Body of pancreas (tissue), 4 donors: Measurements from ENCODE around the gene LIPC. TPM values are rescaled to one million over a fixed set of nuclear protein-coding genes. Genes with fewer than 3 reads are reported as not detected.

ENCODE experiments used
- ATAC-seq: fragments of 150-250 bp; one replicate; pipeline ENCODE4 v1.9.1; 2016
- DNase-seq, 4 donors: peaks; one replicate each; pipeline ENCODE4 v3.0.0-alpha.2; 2019
- H3K27ac ChIP-seq, 4 donors: fragments of 200-600 bp; sonication (generic); 1 replicate in 3 of 4; 2 replicates in 1 of 4; pipeline versions ENCODE4 v1.5.1 to v1.6.1; 2016 to 2019; ENCODE audit warnings: mild to moderate bottlenecking in 1 of 4, mixed read lengths in 1 of 4, moderate library complexity in 1 of 4
- H3K27me3 ChIP-seq, 2 donors: fragments of 200-600 bp; sonication (generic); one replicate each; pipeline ENCODE4 v1.6.0; 2016; ENCODE audit warnings: mild to moderate bottlenecking in 1 of 2
- H3K36me3 ChIP-seq, 2 donors: fragments of 200-600 bp; sonication (generic); replicated peaks in 1 of 2; 2 replicates each; pipeline ENCODE4 v1.5.1; 2016; ENCODE audit warnings: low read depth in 2 of 2; ENCODE audit not compliant: insufficient read depth in 1 of 2
- H3K4me1 ChIP-seq: fragments of 200-600 bp; sonication (generic); one replicate; pipeline ENCODE4 v1.6.0; 2016
- H3K4me3 ChIP-seq, 2 donors: fragments of 200-600 bp; sonication (generic); 1 replicate in 1 of 2; 2 replicates in 1 of 2; pipeline ENCODE4 v1.5.1; 2016 to 2019
- H3K9me3 ChIP-seq, 3 donors: fragments of 200-600 bp; sonication (generic); 1 replicate in 2 of 3; 2 replicates in 1 of 3; pipeline ENCODE4 v1.5.1; 2016
- CTCF ChIP-seq, 7 experiments: fragments of 450-650 bp in 4 of 7; fragments of 200-600 bp in 3 of 7; sonication (generic) in 3 of 7; IDR thresholded peaks; one replicate each; pipeline ENCODE4 v1.5.1; 2016 to 2019; ENCODE audit warnings: antibody characterized with exemption in 7 of 7
- POLR2A ChIP-seq, 3 donors: fragments of 450-650 bp; IDR thresholded peaks; one replicate each; pipeline ENCODE4 v1.6.1; 2016; ENCODE audit warnings: antibody characterized with exemption in 3 of 3, mild to moderate bottlenecking in 2 of 3
- WGBS, 2 donors: methylation state at CpG; one replicate each; pipeline ENCODE4 v1.1.5; 2017; 5-methylcytosine and 5-hydroxymethylcytosine counted together
- intact Hi-C: fragments of 100-400 bp; cut with DNase I; formaldehyde crosslinking; loops from one replicate; pipeline ENCODE4 v1.15.1; 2023
- total RNA-seq, 2 donors: library from RNA; depleted of rRNA; stranded (reverse); fragments of >200 nt; gene quantifications; one replicate each; pipeline ENCODE4 v1.1.0, GENCODE V29; 2016

Gene LIPC
- total RNA-seq, 2 donors from 2014 or later, result 1.6 to 2.3 TPM

- no peaks in the 10 kb centered on the region for H3K36me3 ChIP-seq
- no peak overlapping the region for H3K27ac ChIP-seq
- DNase-seq (no peak), ATAC-seq (no peak)
- 85 to 91% methylated on average over 16 to 17 of the region's 17 CpGs for WGBS, 2 donors
- TF ChIP-seq POLR2A (IDR thresholded peaks at IDR 0.05) (no peak), CTCF (IDR thresholded peaks at IDR 0.05) (no peak)
- H3K9me3 ChIP-seq, result no peaks in the 10 kb centered on the region
- peaks cover 14% of the 10 kb centered on the region for H3K4me1 ChIP-seq
- intact Hi-C loops, result no loop called here
- H3K4me3 ChIP-seq, result no peak overlapping the region
- no peaks in the 10 kb centered on the region for H3K27me3 ChIP-seq
Observed at GRCh38 chr15:58543664-58544335, 112.0 kb downstream of the LIPC start.

- DNase-seq (no peak), ATAC-seq (no peak)
- no peak for TF ChIP-seq CTCF (IDR thresholded peaks at IDR 0.05)
- TF ChIP-seq POLR2A (IDR thresholded peaks at IDR 0.05), result no peak
- H3K27me3 ChIP-seq, result no peaks in the 10 kb centered on the region
- intact Hi-C loops, result no loop called here
- no peaks in the 10 kb centered on the region for H3K9me3 ChIP-seq
- no peak overlapping the region for H3K4me3 ChIP-seq
- 84 to 85% methylated on average over 5 of the region's 5 CpGs for WGBS, 2 donors
- no peak overlapping the region for H3K27ac ChIP-seq
- H3K4me1 ChIP-seq, result peaks cover 14% of the 10 kb centered on the region
- H3K36me3 ChIP-seq, result no peaks in the 10 kb centered on the region
Observed at GRCh38 chr15:58544756-58545155, 113.0 kb downstream of the LIPC start.

- H3K9me3 ChIP-seq, result no peaks in the 10 kb centered on the region
- H3K27me3 ChIP-seq, result no peaks in the 10 kb centered on the region
- H3K36me3 ChIP-seq, result no peaks in the 10 kb centered on the region
- 93 to 96% methylated on average over 18 of the region's 18 CpGs for WGBS, 2 donors
- TF ChIP-seq POLR2A (IDR thresholded peaks at IDR 0.05) (no peak), CTCF (IDR thresholded peaks at IDR 0.05) (no peak)
- H3K4me1 ChIP-seq, result peaks cover 14% of the 10 kb centered on the region
- no peak overlapping the region for H3K4me3 ChIP-seq
- H3K27ac ChIP-seq, result no peak overlapping the region
- intact Hi-C loops, result no loop called here
- DNase-seq (no peak), ATAC-seq (no peak)
Observed at GRCh38 chr15:58545307-58546065, 113.7 kb downstream of the LIPC start.

GRCh38 chr15:58546066-58546591 lies 114.3 kb downstream of the LIPC start:
- DNase-seq (no peak), ATAC-seq (no peak)
- Histone ChIP-seq H3K4me1 (peaks cover 14% of the 10 kb centered on the region), H3K9me3 (no peaks in the 10 kb centered on the region), H3K4me3 (no peak overlapping the region), H3K27ac (peak overlapping the region in 1 of 4 donors; percentile 17), H3K36me3 (no peaks in the 10 kb centered on the region), H3K27me3 (no peaks in the 10 kb centered on the region)
- 88 to 90% methylated on average over 8 to 9 of the region's 9 CpGs for WGBS, 2 donors
- TF ChIP-seq CTCF (IDR thresholded peaks at IDR 0.05) (no peak), POLR2A (IDR thresholded peaks at IDR 0.05) (no peak)
- intact Hi-C loops, result no loop called here
